HUDEP-2 (cell line): ENCODE measurements around the gene PTPRS.

ENCODE experiments used
- DNase-seq, 76 experiments: peaks; one replicate each; lab custom pipeline; 2025; ENCODE audit not compliant: unreplicated experiment in 76 of 76; lab: John Stamatoyannopoulos, UW

PTPRS gene

GRCh38 chr19:5355693-5356092 lies 15.1 kb upstream of the PTPRS start:
- DNase-seq, result no peak

- DNase-seq, result peak in 1 of 76 experiments; percentile 16
These were observed 14.5 kb upstream of the PTPRS start for GRCh38 chr19:5355076-5355475.

- peak in 15 of 76 experiments; percentile 10 to 50 (median 16) for DNase-seq
These were observed 13.8 kb upstream of the PTPRS start for GRCh38 chr19:5354403-5354802.

GRCh38 chr19:5352229-5352763 lies 11.7 kb upstream of the PTPRS start:
- no peak for DNase-seq

- no peak for DNase-seq
These were observed 11.2 kb upstream of the PTPRS start for GRCh38 chr19:5351731-5352228.

GRCh38 chr19:5349041-5349440 lies 8.4 kb upstream of the PTPRS start:
- DNase-seq, result peak in 1 of 76 experiments; percentile 13

- no peak for DNase-seq
These were observed 5.3 kb upstream of the PTPRS start for GRCh38 chr19:5345895-5346386.

- no peak for DNase-seq
These were observed 3.2 kb upstream of the PTPRS start for GRCh38 chr19:5343848-5344247.

GRCh38 chr19:5342573-5343201 lies 2.1 kb upstream of the PTPRS start:
- DNase-seq, result no peak

- no peak for DNase-seq
These were observed 1.4 kb upstream of the PTPRS start for GRCh38 chr19:5341981-5342380.

GRCh38 chr19:5341448-5341820 lies 822 bp upstream of the PTPRS start:
- DNase-seq, result no peak

- DNase-seq, result peak in 4 of 76 experiments; percentile 17 to 54 (median 41)
These were observed 519 bp downstream of the PTPRS start for GRCh38 chr19:5339950-5340636.

- no peak for DNase-seq
These were observed 1.2 kb downstream of the PTPRS start for GRCh38 chr19:5339198-5339949.

GRCh38 chr19:5338656-5339197 lies 1.9 kb downstream of the PTPRS start:
- DNase-seq, result peak in 1 of 76 experiments; percentile 7

- DNase-seq, result no peak
These were observed 2.6 kb downstream of the PTPRS start for GRCh38 chr19:5337708-5338655.

GRCh38 chr19:5337126-5337525 lies 3.5 kb downstream of the PTPRS start:
- no peak for DNase-seq

GRCh38 chr19:5336195-5336965 lies 4.2 kb downstream of the PTPRS start:
- no peak for DNase-seq

GRCh38 chr19:5335593-5335992 lies 5.0 kb downstream of the PTPRS start:
- DNase-seq, result no peak
